ELF-1 (cell line): ENCODE measurements around the gene SGPL1.
A peak's percentile ranks its signal among the peaks of the same experiment; 100 is the strongest.
"Not testable (repeated sequence)": the region's sequence is repeated elsewhere in the genome, so short reads cannot be mapped to it uniquely, and the experiment has no call there.

Source experiments
- DNase-seq: peaks from one replicate; pipeline ENCODE4 v3.0.0-alpha.2; 2016; ENCODE audit warnings: low read depth, low spot score

Gene SGPL1

DNA sequence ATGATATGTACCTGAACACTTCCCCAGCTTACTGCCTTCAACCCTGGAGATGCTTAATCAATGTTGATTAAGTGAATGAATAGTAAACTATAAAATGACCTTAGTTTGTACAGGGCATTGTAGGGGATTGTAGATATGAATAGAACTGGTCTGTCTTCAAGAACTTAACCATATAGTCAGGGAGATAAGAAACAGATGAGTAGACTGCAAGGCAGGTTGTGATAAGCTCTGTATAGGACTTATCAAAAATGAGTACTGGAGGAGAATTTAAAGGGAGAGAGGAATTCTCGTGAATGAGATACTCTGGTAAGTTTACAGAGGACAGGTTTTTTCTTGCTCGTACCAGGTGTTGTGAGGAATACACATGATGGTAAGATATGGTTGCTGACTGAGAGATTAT, 27.6 kb downstream of the SGPL1 start:
- DNase-seq: no peak

DNA sequence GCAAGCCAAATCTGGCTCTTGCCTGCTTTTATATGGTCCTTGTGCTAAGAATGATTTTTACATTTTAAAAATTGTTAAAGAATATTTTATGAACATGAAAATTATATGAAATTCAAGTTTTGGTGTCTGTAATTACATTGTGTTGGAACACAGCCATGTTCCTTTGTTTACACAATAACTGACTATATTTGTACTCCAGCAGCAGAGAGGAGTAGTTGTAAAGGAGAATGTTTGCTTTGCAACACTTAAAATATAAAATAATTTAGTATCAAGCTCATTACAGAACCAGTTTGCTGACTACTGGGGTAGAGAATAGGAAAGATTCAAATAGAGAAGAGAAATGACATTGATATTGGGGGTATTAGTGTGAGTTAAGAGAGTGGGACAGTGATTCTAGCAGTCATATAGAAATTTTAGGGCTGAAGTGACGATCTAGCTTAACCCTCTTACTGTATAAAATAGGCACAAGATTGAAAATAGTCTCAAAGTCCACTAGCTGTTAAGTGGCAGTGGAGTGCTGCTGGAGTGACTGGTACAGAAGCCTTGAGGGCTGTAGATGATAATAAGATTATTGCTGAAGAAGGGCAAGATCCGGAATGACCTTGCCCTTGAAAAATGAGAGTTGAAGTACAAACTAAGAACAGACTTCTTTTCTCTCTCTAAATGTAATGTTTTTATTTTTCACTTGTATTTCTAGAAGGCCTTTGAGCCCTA, 28.2 kb downstream of the SGPL1 start:
- DNase-seq: no peak

DNA sequence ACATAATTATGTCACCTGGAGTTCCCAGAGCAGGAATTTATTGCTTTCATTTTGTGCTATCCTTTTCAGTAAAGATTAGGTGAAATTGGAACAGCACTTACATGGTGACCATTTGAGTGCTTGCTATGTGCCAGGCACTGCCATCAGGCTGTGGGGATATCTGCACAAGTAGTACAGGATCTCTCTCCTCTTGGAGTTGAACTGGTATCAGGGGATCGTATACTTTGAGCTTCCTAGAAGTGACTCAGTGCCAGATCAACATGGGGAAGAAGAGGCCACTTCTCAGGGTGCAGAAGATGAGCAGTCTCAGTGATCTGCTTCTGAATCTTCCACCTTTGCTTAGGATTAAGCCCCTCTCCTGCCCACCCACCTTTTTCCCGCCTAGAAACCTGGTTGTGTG, 29.5 kb downstream of the SGPL1 start:
- no peak for DNase-seq

DNA sequence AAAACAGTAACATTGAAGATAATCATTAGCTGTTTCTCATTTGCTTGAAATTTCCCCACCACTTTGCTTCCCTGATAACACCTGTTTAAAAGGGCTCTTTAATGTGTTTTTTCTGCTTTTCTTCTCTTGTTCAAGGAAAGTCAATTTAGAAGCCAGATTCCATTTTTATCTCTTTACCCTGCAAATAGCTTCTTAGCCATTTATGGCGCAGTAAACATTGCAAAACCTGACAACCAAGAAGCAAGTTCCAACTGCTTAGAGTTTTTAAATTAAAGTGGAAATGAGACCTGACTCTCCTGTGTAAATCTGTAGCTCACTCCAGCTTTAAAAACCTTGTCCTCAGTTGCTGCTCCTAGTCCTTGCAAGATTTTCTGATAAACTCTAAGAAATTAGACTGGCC, 30.1 kb downstream of the SGPL1 start:
- DNase-seq: no peak

DNA sequence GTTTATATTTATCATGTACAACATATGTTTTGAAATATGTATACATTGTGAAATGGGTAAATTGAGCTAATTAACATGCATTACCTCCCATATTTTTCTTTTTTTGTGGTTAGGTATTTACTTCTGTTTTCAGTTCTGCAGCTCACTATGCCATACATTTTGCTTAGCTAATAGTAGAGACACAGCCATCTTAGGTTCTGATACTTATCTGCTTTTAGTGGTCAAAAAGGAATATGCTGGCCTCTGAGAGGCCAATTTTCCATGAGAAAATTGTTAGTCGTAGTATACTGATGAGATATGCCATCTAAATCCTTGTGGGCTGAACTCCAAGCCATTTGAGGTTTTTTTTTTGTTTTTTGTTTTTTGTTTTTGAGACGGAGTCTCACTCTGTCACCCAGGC, 31.0 kb downstream of the SGPL1 start:
- no peak for DNase-seq

DNA sequence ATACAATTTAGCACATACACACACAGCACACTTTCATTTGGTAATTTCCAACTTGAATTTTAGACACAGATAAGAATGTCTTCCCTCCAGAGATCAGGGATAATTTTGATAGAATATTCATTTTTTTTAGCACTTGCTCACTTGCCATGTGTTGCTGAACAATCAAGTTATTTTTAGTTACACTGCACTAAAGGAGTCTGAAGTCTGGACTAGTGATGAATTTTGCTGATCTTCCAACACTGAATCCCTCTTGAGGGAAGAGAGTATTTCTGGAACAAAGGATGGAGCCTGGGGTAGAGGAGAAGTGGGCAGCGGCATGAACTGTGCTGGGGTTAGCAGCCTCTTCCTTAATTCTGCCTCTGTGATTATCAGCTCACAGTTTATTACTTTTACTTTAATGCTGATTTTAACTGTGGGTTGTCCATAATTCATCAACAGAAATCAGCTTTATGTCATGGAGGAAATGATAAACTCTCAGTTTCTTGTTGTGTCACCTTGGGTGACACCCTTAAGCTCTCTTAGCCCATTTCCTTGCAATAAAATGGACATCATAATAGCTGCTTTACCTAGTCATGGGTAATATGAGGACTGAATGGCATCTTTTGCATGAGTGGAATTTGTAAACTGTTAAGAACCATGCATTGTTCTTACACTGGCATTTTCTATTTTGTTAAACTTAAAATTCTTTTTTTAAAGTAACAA, 32.1 kb downstream of the SGPL1 start:
- DNase-seq: no peak

DNA sequence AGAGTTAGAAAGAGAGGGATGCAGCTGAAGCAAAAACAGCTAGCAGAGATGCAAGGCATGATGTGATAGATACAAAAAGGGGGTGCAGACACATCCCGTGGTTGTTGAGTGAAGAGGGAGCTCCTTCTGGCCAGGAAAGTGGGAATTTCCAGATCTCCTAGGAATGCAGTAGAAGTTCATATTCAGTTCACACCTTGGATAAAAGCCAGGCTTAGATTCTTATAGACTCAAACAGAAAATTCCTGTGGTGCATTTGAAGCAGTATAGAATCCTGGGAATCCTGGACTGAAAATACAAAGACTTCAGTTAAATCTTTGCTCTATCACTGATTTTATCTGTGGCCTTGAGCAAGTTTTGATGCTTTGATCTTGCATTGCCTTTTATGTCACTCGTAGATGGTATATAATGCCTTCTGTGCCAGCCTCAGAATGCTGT, 33.9 kb downstream of the SGPL1 start:
- no peak for DNase-seq

DNA sequence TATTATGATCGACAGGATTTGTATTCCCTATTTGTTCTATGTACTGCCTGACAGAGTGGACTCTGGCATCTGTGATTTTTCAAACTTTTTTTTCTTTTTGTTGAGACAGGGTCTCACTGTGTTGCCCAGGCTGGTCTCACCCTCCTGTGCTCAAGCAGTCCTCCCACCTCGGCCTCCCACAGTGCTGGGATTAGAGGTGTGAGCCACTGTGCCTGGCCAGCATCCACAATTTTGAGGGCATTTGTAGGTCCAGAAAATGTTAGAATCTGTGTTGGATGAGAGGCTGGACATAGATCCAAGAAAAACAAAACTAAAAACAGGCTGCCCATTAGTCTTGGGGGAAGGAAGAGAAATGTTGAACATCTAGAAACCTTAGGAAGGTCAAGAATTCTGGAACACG, 34.3 kb downstream of the SGPL1 start:
- no peak for DNase-seq

DNA sequence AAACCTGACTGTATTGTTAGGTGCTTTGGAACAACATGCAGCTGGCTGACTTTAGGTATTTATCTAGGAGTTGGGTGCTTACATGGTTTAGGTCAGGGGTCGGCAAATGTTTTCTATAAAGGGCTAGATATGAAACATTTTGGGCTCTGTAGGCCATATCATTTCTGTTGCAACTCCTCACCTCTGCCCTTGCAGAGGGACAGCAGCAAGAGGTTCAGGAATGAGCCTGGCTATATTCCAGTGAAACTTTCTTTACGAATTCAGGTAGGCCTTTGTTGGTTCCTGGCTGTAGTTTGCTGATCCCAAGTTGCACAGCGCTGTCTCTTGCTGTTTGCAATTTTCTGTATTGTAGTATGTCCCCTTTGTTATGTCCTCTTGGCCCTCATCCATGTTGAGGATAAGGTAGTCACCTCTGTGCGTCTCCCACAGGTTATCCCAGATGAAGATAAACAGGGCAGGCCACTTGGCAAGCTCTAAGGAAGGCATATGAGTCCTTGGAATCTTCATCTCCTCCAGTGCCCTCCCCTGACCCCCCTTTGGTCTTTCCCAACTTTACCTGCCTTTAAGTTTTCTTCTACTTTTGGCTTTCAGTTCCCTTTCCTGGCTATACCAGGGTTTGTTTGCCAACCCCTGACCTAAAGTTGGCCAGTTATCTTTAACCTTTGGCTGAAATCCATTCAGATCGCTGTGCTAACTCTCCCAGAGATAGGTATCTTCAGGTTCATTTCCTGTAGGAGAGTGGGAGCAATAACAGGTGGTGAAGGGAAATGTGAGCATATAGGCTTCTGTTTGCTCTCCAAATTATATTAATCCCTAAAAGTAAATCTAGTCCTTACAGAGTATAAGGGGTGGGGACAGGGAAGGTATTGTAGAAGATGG, 36.1 kb downstream of the SGPL1 start:
- DNase-seq: no peak

DNA sequence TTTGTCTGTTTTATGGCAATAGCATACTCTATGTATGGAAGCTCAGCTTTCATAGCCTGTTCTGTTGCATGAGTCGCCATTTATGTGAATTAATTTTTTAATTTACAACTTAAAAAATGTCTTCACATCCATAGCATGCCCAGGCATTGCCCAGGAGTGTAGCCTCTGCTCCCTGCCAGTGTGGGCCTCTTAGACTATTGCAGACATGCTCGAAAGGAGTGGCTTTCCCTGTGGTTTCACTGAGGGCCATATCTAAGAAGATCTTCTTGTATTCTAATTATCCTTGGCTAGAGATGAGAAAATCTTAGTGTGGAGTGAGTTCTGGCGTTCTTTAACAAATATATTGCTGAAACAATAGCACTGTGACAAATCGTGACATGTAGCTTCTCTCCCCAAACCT, 37.3 kb downstream of the SGPL1 start:
- no peak for DNase-seq

DNA sequence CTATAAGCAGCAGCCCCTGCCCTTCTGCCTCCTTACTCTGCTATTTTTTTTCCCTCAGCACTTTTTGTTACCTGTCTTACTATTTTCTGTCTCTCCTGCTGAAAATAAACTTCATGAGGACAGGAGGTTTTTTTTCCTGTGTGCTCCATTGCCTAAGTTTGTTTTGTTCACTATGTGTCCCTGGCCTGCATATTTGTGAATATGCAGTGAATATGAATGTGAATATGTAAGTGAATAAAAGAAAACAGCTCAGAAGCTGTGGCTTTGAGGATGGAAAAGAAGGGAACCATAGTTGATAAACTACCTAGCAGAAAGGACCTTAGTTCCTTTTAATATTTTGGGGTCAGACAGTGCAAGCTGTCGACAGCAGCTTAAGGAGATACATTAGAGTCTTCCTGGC, 37.7 kb downstream of the SGPL1 start:
- no peak for DNase-seq

DNA sequence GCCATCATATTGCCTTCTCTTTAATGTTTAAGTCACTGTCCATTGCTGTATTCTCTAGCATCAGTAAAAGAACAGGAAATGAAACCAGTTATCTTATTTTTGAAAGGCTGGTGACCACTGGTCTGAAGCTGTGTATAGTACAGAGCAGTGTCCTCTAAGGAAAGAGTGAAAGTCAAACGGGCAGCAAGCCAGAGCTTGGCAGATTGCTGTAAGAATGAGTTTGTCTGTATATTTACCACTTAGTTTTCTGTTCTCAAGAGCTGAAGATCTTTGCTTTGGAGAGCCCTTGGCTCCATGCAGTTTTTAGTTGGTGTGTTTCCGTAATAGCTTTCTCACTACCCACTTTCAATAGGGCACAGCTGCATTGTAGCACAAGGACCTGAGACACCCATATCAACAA, 40.7 kb downstream of the SGPL1 start:
- DNase-seq: no peak

DNA sequence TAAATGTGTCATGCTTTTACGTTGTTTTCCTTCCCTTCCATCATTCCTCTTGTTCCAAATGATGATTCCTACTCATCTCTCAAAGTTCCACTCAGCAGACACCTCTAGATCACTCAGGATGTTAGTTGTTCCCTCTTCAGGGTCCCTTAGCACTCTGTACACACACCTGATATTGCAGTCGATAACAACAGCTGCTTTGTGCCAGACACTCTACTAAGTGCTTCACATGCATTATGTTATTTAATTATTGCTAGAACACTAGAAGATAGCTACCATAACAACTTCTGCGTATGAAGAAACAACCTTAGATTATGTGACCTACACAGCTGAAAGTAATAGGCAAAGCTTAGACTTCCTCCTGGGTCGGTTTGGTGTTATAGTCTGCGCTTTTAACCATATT, 43.0 kb downstream of the SGPL1 start:
- DNase-seq: no peak

DNA sequence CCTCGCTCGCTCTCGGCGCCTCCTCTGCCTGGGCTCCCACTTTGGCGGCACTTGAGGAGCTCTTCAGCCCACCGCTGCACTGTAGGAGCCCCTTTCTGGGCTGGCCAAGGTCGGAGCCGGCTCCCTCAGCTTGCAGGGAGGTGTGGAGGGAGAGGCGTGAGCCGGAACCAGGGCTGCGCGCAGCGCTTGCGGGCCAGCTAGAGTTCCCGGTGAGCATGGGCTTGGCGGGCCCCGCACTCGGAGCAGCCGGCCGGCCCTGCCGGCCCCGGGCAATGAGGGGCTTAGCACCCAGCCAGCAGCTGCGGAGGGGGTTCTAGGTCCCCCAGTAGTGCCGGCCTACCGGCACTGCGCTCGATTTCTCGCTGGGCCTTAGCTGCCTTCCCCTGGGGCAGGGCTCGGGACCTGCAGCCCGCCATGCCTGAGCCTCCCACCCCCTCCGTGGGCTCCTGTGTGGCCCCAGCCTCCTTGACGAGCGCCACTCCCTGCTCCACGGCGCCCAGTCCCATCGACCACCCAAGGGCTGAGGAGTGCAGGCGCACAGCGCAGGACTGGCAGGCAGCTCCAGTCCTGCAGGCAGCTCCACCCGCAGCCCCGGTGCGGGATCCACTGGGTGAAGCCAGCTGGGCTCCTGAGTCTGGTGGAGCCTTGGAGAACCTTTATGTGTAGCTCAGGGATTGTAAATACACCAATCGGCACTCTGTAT, 45.9 kb downstream of the SGPL1 start:
- not testable (repeated sequence) for DNase-seq

DNA sequence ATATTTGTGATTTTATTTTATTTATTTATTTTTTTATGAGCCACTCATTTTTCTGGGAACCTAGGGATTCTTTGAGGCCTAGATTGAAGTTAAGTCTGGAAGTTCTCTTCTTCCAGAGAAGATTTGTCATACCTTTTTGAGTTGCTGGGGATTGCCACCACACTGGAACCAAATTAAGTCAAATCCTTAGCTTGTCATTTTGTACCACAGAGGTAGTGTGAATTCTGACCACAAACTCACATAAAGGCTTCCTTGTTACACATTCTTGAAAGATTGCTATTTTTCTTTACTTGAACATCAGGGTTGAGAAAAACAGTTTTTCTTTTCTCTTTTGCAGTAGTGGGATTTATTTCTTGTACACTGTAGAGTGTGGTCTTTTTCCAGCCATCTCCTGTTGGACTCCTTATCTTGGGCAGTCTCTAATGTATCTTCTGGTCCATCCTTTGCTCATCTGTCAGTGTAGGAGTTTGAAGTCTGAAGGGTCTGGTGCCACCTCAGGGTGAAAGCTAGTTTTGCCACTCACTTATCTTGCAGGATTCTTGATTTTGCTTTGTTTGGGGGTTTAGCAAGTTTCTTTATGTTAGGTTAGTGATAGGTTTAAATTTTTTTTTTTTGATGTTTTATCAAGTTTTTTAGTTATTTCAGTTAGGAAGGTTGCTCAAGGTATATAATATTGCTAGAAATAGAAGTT, 47.9 kb downstream of the SGPL1 start:
- DNase-seq: no peak

DNA sequence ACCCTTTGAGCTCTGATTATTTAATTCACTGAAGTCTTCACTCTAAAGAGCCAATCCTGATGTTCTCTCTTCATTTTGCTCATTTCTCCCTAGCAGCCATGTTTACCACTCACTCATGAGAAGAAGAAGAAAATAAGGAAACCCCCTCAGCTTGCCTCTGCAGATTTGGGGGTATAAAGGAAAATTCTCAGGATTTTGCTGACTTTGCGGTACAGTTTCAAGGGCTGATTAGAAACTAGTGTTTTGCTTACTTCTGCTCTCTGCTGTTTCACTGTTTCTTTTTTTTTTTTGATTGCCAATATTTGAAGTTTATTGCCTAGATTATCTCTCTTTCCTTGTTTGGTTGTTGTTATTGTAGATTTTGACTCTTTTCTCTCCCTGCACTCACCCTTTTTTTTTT, 49.2 kb downstream of the SGPL1 start:
- DNase-seq: no peak

DNA sequence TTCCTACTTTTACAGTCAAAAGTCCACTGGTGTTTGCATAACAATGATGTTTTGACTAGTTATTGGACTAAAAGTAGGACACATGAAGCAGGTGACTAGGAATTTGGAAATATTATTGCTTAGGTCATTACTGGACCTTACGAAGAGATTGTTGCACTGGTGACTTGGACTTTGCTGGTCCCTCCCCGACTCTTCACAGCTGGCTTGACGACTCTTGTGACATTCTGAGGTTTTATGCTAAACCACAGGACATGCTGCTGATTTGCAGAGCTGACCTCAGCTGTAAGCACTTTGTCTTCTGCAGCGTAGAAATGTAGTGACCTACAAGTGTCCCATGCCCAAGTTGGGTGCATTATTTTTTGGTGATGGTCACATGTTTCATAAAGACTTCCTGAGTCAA, 50.7 kb downstream of the SGPL1 start:
- no peak for DNase-seq

DNA sequence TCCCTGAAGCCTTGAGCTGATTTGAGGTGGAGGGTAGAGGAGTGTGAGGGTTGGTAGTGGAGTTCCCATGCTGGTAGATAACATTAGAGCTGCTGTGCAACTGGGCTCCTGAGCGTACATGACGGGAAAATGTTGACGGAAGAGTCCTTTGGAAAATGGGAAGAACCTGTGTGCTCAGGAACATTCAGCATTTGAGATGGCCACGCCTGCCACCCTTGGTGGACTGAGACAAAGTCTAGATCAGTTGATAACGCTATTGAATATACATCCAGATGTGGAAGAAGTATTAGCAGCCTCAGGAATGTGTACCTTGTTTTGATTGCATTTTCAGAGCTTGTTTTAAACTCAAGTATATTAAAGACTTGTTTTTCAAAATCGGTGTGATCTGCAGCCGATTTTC, 56.5 kb downstream of the SGPL1 start:
- no peak for DNase-seq

DNA sequence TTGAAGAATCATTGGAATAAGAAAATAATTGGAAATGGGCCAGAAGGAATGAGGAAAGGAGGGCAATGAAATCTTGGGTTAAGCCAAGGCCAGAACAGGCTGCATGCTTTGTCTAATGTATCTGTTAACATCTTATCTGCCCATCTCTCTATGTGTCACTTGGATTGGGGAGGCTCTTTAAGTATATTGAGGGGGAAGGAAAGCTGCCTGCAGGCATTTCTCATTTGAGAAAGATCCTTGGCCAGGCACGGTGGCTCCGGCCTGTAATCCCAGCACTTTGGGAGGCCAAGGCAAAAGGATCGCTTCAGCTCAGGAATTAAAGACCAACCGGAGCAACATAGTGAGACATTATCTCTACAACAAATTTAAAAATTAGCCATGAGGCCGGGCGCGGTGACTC, 58.3 kb downstream of the SGPL1 start:
- peak; percentile 36 for DNase-seq

DNA sequence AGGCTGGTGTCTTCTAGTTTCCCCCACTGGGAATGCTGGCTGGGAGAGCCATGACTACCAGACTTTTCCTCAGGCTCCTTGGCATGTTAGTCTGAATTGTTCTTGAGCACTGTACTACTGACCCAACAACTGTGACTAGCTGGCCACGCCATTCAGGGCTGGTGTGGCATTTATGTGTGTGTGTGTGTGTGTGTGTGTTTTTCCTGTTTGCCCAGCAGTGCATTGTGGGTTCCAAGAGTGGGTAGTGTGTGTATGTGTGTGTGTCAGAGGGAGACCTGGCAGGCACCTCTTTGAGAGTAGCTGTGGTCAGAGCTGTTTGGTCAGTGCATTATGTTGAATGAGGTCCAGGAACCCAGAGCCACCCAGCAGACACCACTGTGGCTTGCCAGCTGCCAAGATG, 63.5 kb downstream of the SGPL1 start:
- no peak for DNase-seq

DNA sequence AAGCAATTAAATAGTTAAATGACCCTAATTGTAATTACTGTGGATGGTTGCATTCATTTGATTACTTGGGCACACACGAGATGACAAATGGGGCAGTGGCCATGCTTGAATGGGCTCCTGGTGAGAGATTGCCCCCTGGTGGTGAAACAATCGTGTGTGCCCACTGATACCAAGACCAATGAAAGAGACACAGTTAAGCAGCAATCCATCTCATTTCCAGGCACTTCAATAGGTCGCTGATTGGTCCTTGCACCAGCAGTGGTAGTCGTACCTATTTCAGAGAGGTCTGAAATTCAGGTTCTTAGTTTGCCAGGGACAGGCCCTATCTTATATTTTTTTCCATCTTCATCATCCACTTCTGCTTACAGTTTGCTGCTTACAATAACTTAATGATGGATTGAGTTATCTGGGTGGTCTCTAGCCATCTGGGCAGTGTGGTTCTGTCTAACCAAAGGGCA, 64.4 kb downstream of the SGPL1 start:
- peak; percentile 83 for DNase-seq
